Peyer's patch (tissue), 4 donors: ENCODE data around the gene IMPACT. TPM values are rescaled to one million over a fixed set of nuclear protein-coding genes. Genes with fewer than 3 reads are reported as not detected.
A peak's percentile ranks its signal among the peaks of the same experiment; 100 is the strongest.

ENCODE experiments used
- DNase-seq, 3 donors: peaks; one replicate each; pipeline ENCODE4 v3.0.0-alpha.2; 2017 to 2019
- H3K27ac ChIP-seq, 4 donors: fragments of 200-600 bp; sonication (generic); one replicate each; pipeline ENCODE4 v1.5.1; 2016 to 2019
- H3K27me3 ChIP-seq, 2 donors: fragments of 200-600 bp; sonication (generic); one replicate each; pipeline ENCODE4 v1.5.1; 2019
- H3K36me3 ChIP-seq, 3 donors: fragments of 200-600 bp; sonication (generic); one replicate each; pipeline ENCODE4 v1.5.1; 2016 to 2019
- H3K4me1 ChIP-seq, 4 donors: fragments of 200-600 bp; sonication (generic); one replicate each; pipeline ENCODE4 v1.5.1; 2016 to 2019
- H3K4me3 ChIP-seq, 4 donors: fragments of 200-600 bp; sonication (generic); 1 replicate in 3 of 4; 2 replicates in 1 of 4; pipeline ENCODE4 v1.5.1; 2016 to 2019; ENCODE audit warnings: mild to moderate bottlenecking in 1 of 4
- H3K9me3 ChIP-seq, 4 donors: fragments of 200-600 bp; sonication (generic); one replicate each; pipeline ENCODE4 v1.5.1; 2016 to 2019; ENCODE audit warnings: mild to moderate bottlenecking in 1 of 4
- CTCF ChIP-seq, 6 experiments: fragments of 450-650 bp in 4 of 6; fragments of 200-600 bp in 2 of 6; sonication (generic) in 1 of 6; IDR thresholded peaks; one replicate each; pipeline ENCODE4 v1.5.1; 2017 to 2019; ENCODE audit warnings: antibody characterized with exemption in 6 of 6, mild to moderate bottlenecking in 3 of 6, moderate library complexity in 1 of 6
- POLR2A ChIP-seq, 2 donors: fragments of 450-650 bp; IDR thresholded peaks; one replicate each; pipeline ENCODE4 v1.5.1; 2017; ENCODE audit warnings: antibody characterized with exemption in 2 of 2, mild to moderate bottlenecking in 2 of 2, moderate library complexity in 2 of 2
- total RNA-seq, 4 donors: library from RNA; depleted of rRNA; stranded (reverse); fragments of >200 nt; gene quantifications; one replicate each; pipeline ENCODE4 v1.1.0, GENCODE V29; 2016

IMPACT gene
- total RNA-seq, result 10 to 100 TPM; 10.3 to 18.2 (median 13.8) TPM

- Histone ChIP-seq H3K27me3 (no peaks in the 10 kb centered on the region), H3K4me1 (peaks cover 0 to 6% (median 0%) of the 10 kb centered on the region in 4 donors), H3K36me3 (peaks cover 0 to 3% (median 0%) of the 10 kb centered on the region in 3 donors), H3K4me3 (peak within 1 kb of the TSS; percentile 77 to 92 (median 86)), H3K27ac (peak within 1 kb of the TSS; percentile 47 to 79 (median 77)), H3K9me3 (no peaks in the 10 kb centered on the region)
- peak; percentile 77 to 91 (median 90) for DNase-seq
- TF ChIP-seq POLR2A (IDR thresholded peaks at IDR 0.05) (peak; percentile 18 to 44), CTCF (IDR thresholded peaks at IDR 0.05) (no peak)
These were observed at the start of gene IMPACT for GRCh38 chr18:24426398-24427294. Gene IMPACT (plus strand): TSS chr18:24426670. CDS start chr18:24426757, 87 bp downstream.

GRCh38 chr18:24378598-24378997 is 47.9 kb upstream of the IMPACT start:
- DNase-seq, result no peak
- no peak overlapping the region for H3K4me3 ChIP-seq
- no peaks in the 10 kb centered on the region for H3K27me3 ChIP-seq

GRCh38 chr18:24380163-24380747 is 46.2 kb upstream of the IMPACT start:
- TF ChIP-seq CTCF (IDR thresholded peaks at IDR 0.05) (no peak), POLR2A (IDR thresholded peaks at IDR 0.05) (no peak)
- DNase-seq, result no peak
- no peak overlapping the region for H3K4me3 ChIP-seq
- no peak overlapping the region for H3K27ac ChIP-seq
- no peaks in the 10 kb centered on the region for H3K9me3 ChIP-seq
- peaks cover 0 to 9% (median 0%) of the 10 kb centered on the region in 3 donors for H3K36me3 ChIP-seq
- no peaks in the 10 kb centered on the region for H3K27me3 ChIP-seq
- no peaks in the 10 kb centered on the region for H3K4me1 ChIP-seq

More at GRCh38 chr18:24378598-24378997, 47.9 kb upstream of the IMPACT start:
- Histone ChIP-seq H3K27ac (no peak overlapping the region), H3K9me3 (no peaks in the 10 kb centered on the region), H3K4me1 (no peaks in the 10 kb centered on the region), H3K36me3 (peaks cover 0 to 9% (median 0%) of the 10 kb centered on the region in 3 donors)
- no peak for TF ChIP-seq POLR2A (IDR thresholded peaks at IDR 0.05)
- TF ChIP-seq CTCF (IDR thresholded peaks at IDR 0.05), result no peak

- no peaks in the 10 kb centered on the region for H3K9me3 ChIP-seq
- no peak overlapping the region for H3K4me3 ChIP-seq
- H3K27ac ChIP-seq, result no peak overlapping the region
- peaks cover 0 to 9% (median 0%) of the 10 kb centered on the region in 3 donors for H3K36me3 ChIP-seq
- no peaks in the 10 kb centered on the region for H3K4me1 ChIP-seq
- no peaks in the 10 kb centered on the region for H3K27me3 ChIP-seq
- no peak for TF ChIP-seq POLR2A (IDR thresholded peaks at IDR 0.05)
- TF ChIP-seq CTCF (IDR thresholded peaks at IDR 0.05), result no peak
- DNase-seq, result no peak
These were observed 45.3 kb upstream of the IMPACT start for GRCh38 chr18:24381126-24381525.

- no peak for DNase-seq
- no peaks in the 10 kb centered on the region for H3K36me3 ChIP-seq
- no peaks in the 10 kb centered on the region for H3K9me3 ChIP-seq
- TF ChIP-seq CTCF (IDR thresholded peaks at IDR 0.05), result no peak
- TF ChIP-seq POLR2A (IDR thresholded peaks at IDR 0.05), result no peak
- H3K27ac ChIP-seq, result no peak overlapping the region
- no peak overlapping the region for H3K4me3 ChIP-seq
- no peaks in the 10 kb centered on the region for H3K4me1 ChIP-seq
- H3K27me3 ChIP-seq, result no peaks in the 10 kb centered on the region
These were observed 39.8 kb upstream of the IMPACT start for GRCh38 chr18:24386681-24387080.
